Body of pancreas (tissue), 4 donors: Measurements from ENCODE around the gene SRBD1.

Source experiments
- POLR2A ChIP-seq, 3 donors: fragments of 450-650 bp; IDR thresholded peaks; one replicate each; pipeline ENCODE4 v1.6.1; 2016; ENCODE audit warnings: antibody characterized with exemption in 3 of 3, mild to moderate bottlenecking in 2 of 3
- TF ChIP-seq, protein P1 (sequence below), 7 experiments: fragments of 450-650 bp in 4 of 7; fragments of 200-600 bp in 3 of 7; sonication (generic) in 3 of 7; IDR thresholded peaks; one replicate each; pipeline ENCODE4 v1.5.1; 2016 to 2019; ENCODE audit warnings: antibody characterized with exemption in 7 of 7

DNA sequence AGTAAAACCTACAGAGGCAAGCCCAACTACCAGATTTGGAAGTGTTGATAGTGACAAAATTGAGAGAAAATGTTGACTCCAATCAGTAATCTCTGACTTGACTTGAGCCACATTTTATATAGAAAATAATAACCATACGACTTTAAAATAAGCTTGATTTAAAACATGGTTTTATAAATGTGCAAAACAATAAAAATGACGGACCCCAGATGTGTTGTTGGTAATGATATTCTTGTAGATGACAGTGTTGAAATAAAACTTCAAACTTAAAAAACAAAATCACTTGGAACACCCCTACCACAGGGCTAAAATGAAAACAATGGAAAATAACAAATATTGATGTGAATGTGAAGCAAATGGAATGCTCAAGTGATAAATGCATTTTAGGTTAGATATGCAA lies 188.1 kb downstream of the SRBD1 start:
- TF ChIP-seq POLR2A (IDR thresholded peaks at IDR 0.05) = no peak
- TF ChIP-seq, protein P1, sequence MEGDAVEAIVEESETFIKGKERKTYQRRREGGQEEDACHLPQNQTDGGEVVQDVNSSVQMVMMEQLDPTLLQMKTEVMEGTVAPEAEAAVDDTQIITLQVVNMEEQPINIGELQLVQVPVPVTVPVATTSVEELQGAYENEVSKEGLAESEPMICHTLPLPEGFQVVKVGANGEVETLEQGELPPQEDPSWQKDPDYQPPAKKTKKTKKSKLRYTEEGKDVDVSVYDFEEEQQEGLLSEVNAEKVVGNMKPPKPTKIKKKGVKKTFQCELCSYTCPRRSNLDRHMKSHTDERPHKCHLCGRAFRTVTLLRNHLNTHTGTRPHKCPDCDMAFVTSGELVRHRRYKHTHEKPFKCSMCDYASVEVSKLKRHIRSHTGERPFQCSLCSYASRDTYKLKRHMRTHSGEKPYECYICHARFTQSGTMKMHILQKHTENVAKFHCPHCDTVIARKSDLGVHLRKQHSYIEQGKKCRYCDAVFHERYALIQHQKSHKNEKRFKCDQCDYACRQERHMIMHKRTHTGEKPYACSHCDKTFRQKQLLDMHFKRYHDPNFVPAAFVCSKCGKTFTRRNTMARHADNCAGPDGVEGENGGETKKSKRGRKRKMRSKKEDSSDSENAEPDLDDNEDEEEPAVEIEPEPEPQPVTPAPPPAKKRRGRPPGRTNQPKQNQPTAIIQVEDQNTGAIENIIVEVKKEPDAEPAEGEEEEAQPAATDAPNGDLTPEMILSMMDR (IDR thresholded peaks at IDR 0.05) = no peak
